Bone marrow (tissue), 2 donors: Measurements from ENCODE around the gene C20orf202.

Experiments used
- DNase-seq, 2 donors: peaks; one replicate each; lab custom pipeline; 2025; lab: John Stamatoyannopoulos, UW

C20orf202 gene

GRCh38 chr20:1202762-1203504 is at the start of gene C20orf202:
Gene C20orf202, plus strand, starts transcription at chr20:1203454. Its CDS starts 132 bp downstream, at chr20:1203586.
- DNase-seq, result no peak

DNA sequence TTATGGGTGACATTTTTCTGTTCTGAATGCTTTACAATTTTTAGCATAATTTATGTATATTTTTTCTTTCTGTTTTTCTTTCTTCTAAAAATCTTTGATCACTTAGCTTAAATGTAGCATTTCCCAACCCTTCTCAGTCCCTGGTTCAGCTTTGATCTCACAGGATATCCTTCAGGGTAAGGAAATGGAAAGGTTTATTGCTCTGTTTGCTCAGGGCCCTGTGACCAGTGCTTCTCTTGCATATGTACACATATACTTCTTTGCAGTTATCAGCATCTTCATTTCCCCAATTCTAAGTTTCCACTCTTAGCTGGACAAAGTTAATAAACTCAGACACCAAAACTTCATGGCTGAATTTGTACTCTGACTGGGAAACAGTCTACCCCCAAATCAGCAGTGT is 49.0 kb upstream of the C20orf202 start:
- DNase-seq, result no peak

DNA sequence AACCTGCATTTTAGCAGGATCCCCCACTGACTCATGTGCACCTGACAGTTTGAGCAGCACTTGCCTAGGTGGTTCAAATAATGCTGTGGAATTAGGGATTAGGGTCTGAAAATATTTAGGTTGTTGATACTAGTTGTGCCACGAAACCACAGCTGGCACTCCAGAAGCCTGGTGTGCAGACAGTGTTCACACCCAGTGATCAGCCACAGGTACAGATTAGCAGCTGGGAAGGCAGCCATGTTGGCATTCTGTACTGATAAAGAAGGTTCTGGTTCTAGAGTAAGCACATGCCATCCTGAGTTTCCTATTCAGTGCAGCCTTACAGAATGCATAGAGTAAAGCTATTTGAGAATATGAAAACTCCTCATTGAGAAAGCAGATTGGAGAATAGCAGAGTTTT is 48.6 kb upstream of the C20orf202 start:
- DNase-seq, result no peak

- no peak for DNase-seq
These were observed 47.9 kb upstream of the C20orf202 start for GRCh38 chr20:1155342-1155741.

GRCh38 chr20:1160496-1160895 is 42.8 kb upstream of the C20orf202 start:
- no peak for DNase-seq

DNA sequence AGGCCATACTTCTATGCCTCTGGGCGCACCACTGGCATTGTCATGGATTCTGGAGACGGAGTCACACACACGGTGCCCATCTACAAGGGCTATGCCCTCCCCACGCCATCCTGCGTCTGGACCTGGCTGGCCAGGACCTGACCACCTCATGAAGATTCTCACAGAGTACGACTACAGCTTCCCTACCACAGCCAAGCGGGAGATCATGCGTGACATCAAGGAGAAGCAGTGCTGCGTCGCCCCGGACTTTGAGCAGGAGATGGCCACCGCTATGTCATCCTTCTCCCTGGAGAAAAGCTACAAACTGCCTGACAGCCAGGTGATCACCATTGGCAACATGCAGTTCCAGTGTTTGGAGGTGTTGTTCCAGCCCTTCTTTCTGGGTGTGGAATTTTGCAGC is 42.3 kb upstream of the C20orf202 start:
- no peak for DNase-seq

DNA sequence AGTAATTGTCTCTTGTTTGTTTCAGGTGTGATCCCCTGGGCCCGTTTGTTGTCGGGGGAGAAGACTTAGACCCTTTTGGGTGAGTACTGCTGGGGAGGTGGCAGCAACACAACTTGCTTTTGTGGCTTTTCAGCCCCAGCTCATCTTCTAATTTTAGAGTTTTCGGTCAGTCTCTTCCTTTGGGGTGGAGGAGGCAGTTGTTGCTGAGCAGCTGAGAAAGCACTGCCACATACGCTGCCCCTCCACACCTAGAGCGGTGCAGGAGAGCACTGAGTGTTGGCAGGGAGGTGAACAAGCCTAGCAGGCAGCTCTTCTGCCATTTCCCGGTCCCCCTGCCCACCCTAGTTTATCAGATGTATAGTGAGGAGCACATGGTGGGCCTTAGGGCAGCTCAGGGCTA is 40.1 kb upstream of the C20orf202 start:
- DNase-seq, result no peak

DNA sequence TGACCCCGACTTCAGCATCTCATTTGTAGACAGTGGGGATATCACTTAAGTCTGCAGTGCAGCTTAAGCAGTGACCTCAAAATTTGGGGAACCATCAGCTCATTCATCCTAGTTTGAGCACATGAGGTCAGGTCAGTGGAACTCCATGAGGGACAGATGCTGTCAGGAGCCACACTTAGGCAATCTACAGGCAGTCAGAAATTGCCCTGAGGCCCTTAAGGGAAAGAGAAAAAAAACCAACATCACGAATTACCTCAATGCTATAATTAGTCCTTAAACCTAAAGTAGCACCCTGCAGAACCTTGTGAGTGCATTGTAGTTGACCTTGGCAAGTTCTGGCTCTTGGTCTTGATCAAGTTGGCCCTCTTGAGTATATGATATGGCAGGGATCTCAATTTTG is 39.6 kb upstream of the C20orf202 start:
- no peak for DNase-seq

DNA sequence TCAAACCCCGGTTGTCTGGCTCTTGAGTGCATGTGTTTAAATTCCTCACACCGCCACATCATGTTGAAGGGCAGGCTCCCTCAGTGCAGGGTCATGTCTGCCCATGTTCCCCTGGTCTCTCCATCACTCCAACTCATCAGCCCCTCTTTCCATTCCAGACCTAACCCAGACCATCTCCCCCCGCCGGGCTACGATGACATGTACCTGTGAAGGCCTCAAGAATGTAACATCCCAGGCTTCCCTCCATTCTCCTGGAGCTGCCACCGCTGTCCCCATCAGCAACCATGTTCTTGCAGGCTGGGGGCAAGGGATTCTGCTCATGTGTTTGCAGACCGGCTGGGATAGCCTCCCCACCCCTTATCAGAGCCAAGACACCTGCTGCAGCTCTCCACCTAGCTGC is 38.4 kb upstream of the C20orf202 start:
- no peak for DNase-seq

DNA sequence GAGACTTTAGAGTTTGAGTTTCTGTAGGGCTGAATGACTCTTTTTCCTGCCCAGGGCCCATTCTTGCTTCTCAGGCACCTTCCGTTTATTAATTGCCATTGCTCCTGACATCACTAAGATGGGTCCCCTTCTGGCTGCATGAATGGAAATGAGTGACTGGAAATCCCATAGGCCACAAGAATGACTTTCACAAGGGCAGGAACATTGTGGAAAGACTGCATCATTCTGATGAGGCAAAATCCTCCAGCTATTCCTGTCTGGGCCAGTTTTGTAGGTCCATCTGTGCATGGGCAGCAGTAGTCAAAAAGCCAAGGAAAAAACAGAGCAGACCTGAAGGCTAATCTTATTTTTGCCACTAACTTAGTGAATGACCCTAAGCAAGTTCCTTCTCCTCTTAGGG is 37.7 kb upstream of the C20orf202 start:
- no peak for DNase-seq

- DNase-seq, result no peak
These were observed 37.3 kb upstream of the C20orf202 start for GRCh38 chr20:1165941-1166340.

- DNase-seq, result no peak
These were observed 36.1 kb upstream of the C20orf202 start for GRCh38 chr20:1166948-1167720.

DNA sequence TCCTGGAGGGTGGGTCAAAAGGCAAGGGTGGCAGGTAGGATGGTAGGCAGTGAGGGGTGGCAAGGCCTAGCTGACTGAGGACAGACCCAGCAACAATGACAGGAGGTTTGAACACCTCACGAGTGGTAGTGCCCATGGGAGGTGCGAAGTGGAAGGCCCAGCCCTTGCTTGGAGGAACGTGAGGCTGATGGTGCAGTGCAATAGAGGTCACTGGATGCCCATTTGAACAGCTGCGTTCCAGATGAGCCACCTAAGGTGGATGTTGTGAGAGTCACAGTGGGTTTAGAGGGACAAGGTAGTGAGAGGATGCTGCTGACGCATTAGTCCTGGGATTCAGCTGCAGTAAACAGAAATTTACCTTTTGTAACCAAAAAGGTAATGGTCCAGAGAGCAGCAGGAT is 34.0 kb upstream of the C20orf202 start:
- DNase-seq, result no peak

GRCh38 chr20:1171461-1172093 is 31.7 kb upstream of the C20orf202 start:
- no peak for DNase-seq

GRCh38 chr20:1173698-1174097 is 29.6 kb upstream of the C20orf202 start:
- no peak for DNase-seq

- no peak for DNase-seq
These were observed 28.5 kb upstream of the C20orf202 start for GRCh38 chr20:1174787-1175186.

GRCh38 chr20:1177680-1178079 is 25.6 kb upstream of the C20orf202 start:
- no peak for DNase-seq

- DNase-seq, result no peak
These were observed 25.2 kb upstream of the C20orf202 start for GRCh38 chr20:1178103-1178502.

DNA sequence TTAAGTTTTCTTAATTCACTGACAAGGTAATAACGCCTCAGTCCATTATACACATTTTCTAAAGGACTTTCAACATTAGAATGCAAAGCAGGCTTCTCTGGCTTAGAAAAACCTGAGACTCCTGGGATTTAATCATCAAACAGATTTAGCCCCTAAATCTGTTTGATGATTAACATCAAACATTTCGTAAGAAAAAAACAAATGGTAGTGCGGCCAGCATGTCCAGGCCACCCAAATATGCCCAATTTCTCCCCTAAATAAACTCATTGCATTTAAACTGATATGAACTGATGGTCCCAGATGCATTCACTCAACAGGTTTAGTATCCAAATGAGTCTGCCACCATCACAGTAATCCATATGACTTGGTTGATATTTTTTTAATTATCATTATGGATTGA is 24.6 kb upstream of the C20orf202 start:
- DNase-seq, result no peak

- DNase-seq, result no peak
These were observed 22.3 kb upstream of the C20orf202 start for GRCh38 chr20:1180949-1181348.

GRCh38 chr20:1182106-1182505 is 21.1 kb upstream of the C20orf202 start:
- DNase-seq, result no peak

GRCh38 chr20:1183153-1183552 is 20.1 kb upstream of the C20orf202 start:
- DNase-seq, result no peak

- DNase-seq, result no peak
These were observed 19.0 kb upstream of the C20orf202 start for GRCh38 chr20:1184260-1184637.
